GM23338 (cell line): ENCODE results near the gene SIGLEC12. TPM values are rescaled to one million over a fixed set of nuclear protein-coding genes. Genes with fewer than 3 reads are reported as not detected.

Source experiments
- ATAC-seq: fragments of 200-7000 bp; cut with Tn5 transposase; 3 replicates; pipeline ENCODE4 v1.9.1; 2020
- DNase-seq: peaks from one replicate; pipeline ENCODE4 v3.0.0-alpha.2; 2015; ENCODE audit warnings: low spot score
- H2AFZ ChIP-seq: fragments of 200-600 bp; sonication (generic); 2 replicates; pipeline ENCODE4 v1.8.0; 2016; ENCODE audit warnings: antibody characterized with exemption, mild to moderate bottlenecking, moderate library complexity
- H3F3A ChIP-seq: fragments of 200-600 bp; sonication (generic); replicated peaks from 2 replicates; pipeline ENCODE4 v1.8.0; 2017; ENCODE audit warnings: antibody characterized with exemption, mixed run types, low read depth
- H3K27ac ChIP-seq: fragments of 200-600 bp; sonication (generic); 2 replicates; pipeline ENCODE4 v1.6.1; 2016; ENCODE audit warnings: low read depth
- H3K27me3 ChIP-seq: fragments of 200-600 bp; sonication (generic); 2 replicates; pipeline ENCODE4 v1.8.0; 2016; ENCODE audit warnings: mild to moderate bottlenecking, mixed run types, moderate library complexity; ENCODE audit not compliant: insufficient read depth
- H3K36me3 ChIP-seq: fragments of 200-600 bp; sonication (generic); 2 replicates; pipeline ENCODE4 v1.8.0; 2016; ENCODE audit warnings: mild to moderate bottlenecking; ENCODE audit not compliant: insufficient read depth
- H3K4me1 ChIP-seq: fragments of 200-600 bp; sonication (generic); 2 replicates; pipeline ENCODE4 v1.8.0; 2016; ENCODE audit warnings: mild to moderate bottlenecking, moderate library complexity; ENCODE audit not compliant: insufficient read depth
- H3K4me2 ChIP-seq: fragments of 200-600 bp; sonication (generic); 2 replicates; pipeline ENCODE4 v1.7.1; 2017; ENCODE audit warnings: mixed run types
- H3K4me3 ChIP-seq: fragments of 200-600 bp; sonication (generic); 2 replicates; pipeline ENCODE4 v1.6.1; 2016; ENCODE audit warnings: mixed run types
- H3K79me2 ChIP-seq: fragments of 200-600 bp; sonication (generic); replicated peaks from 2 replicates; pipeline ENCODE4 v1.8.0; 2017; ENCODE audit warnings: mild to moderate bottlenecking; ENCODE audit not compliant: insufficient read depth
- H3K9me2 ChIP-seq: fragments of 200-600 bp; sonication (generic); 2 replicates; pipeline ENCODE4 v1.8.0; 2017; ENCODE audit not compliant: insufficient read depth
- H4K20me1 ChIP-seq: fragments of 200-600 bp; sonication (generic); replicated peaks from 2 replicates; pipeline ENCODE4 v1.8.0; 2017; ENCODE audit warnings: mild to moderate bottlenecking; ENCODE audit not compliant: insufficient read depth
- H3K27ac Mint-ChIP-seq: 2 replicates; pipeline ENCODE4 v1.8.0; 2020; ENCODE audit warnings: inconsistent platforms, mild to moderate bottlenecking, moderate library complexity, mixed read lengths
- H3K27me3 Mint-ChIP-seq: 3 replicates; pipeline ENCODE4 v1.8.0; 2022; ENCODE audit warnings: low read depth, mild to moderate bottlenecking, moderate library complexity, mixed read lengths, inconsistent platforms; ENCODE audit not compliant: insufficient read depth, poor library complexity
- H3K36me3 Mint-ChIP-seq: 3 replicates; pipeline ENCODE4 v1.8.0; 2021; ENCODE audit warnings: low read depth, mild to moderate bottlenecking, inconsistent platforms, moderate library complexity, mixed read lengths
- H3K4me1 Mint-ChIP-seq: 3 replicates; pipeline ENCODE4 v1.8.0; 2020; ENCODE audit warnings: mild to moderate bottlenecking, inconsistent platforms, mixed read lengths
- H3K4me3 Mint-ChIP-seq: 3 replicates; pipeline ENCODE4 v1.8.0; 2021; ENCODE audit warnings: moderate library complexity, mild to moderate bottlenecking, inconsistent platforms, mixed read lengths
- H3K9me3 Mint-ChIP-seq: 3 replicates; pipeline ENCODE4 v1.8.0; 2020; ENCODE audit warnings: moderate library complexity, mild to moderate bottlenecking, inconsistent platforms, mixed read lengths
- CREB1 ChIP-seq: fragments of 250-450 bp; sonication (Bioruptor Pico); IDR thresholded peaks from 2 replicates; pipeline ENCODE4 v1.5.0; 2020; ENCODE audit warnings: low read depth, mild to moderate bottlenecking, moderate library complexity
- JUNB ChIP-seq: IDR thresholded peaks from one replicate; pipeline ENCODE4 v1.6.1; 2016; ENCODE audit warnings: antibody characterized with exemption; ENCODE audit not compliant: unreplicated experiment
- NANOG ChIP-seq: IDR thresholded peaks from 2 replicates; pipeline ENCODE4 v1.6.1; 2016; ENCODE audit warnings: antibody characterized with exemption, borderline replicate concordance
- REST ChIP-seq: IDR thresholded peaks from one replicate; pipeline ENCODE4 v1.6.1; 2018; ENCODE audit warnings: antibody characterized with exemption; ENCODE audit not compliant: unreplicated experiment
- ZNF331 ChIP-seq: fragments of 250-450 bp; sonication (Bioruptor Pico); IDR thresholded peaks from 2 replicates; pipeline ENCODE4 v1.5.0; 2020; ENCODE audit warnings: low read depth, mild to moderate bottlenecking, moderate library complexity
- ZNF462 ChIP-seq: fragments of 250-450 bp; sonication (Bioruptor Pico); IDR thresholded peaks from 2 replicates; pipeline ENCODE4 v1.5.0; 2020; ENCODE audit warnings: mild to moderate bottlenecking, moderate library complexity
- polyA plus RNA-seq: library from polyadenylated mRNA; unstranded; fragments of >200 nt; fragmentation: Nextera tagmentation; extraction: Ambion mirVana; gene quantifications from 2 replicates; pipeline ENCODE4 v1.2.1, GENCODE V29; 2016
- total RNA-seq: library from RNA; depleted of rRNA; stranded (reverse); fragments of >200 nt; shearing (Covaris generic); gene quantifications from 2 replicates; pipeline ENCODE4 v1.2.3, GENCODE V29; 2014

Gene SIGLEC12
- total and polyA plus RNA-seq, 2 experiments from 2014 or later: not detected

DNA sequence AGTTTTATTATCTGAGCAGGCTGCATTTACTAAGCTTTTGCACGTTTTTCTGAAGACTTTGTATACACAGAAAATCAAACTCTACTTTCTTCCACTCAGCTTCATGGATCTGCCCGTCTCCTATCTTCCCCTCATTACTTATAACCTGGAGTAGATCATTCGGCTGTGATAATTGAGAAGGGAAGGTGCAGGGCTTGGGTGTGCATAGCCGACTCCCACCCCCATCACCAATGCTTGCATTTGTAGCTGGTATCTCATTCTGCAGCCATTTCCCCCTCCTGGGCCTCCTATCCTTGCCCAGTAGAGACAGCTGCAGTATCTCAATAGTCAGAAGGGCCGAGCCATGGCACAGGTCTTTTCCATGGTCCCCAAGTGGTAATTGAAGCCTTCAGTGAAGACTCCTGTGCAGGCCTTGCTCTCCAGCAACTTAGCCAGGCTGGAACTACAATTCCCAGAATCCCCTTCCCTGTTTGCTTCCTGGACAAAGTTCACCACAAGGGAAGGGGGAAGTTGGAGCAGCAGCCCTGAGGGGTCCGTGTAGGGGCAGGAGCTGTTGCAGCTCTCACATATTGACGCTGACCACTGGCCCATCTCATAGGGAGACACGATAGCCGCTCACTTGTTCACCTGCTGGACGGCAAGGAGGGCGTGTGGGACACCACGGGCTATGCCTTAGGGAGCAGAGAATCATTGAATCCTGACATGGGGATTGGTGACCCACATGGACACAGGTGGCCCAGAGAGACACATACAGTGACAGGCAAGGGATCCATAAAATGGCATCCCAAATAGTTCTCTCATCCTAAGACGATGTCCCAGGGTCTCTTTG is 41.2 kb downstream of the SIGLEC12 start (continued):
- TF ChIP-seq ZNF462 (CRISPR knock-in tag) (no peak), REST (no peak)

DNA sequence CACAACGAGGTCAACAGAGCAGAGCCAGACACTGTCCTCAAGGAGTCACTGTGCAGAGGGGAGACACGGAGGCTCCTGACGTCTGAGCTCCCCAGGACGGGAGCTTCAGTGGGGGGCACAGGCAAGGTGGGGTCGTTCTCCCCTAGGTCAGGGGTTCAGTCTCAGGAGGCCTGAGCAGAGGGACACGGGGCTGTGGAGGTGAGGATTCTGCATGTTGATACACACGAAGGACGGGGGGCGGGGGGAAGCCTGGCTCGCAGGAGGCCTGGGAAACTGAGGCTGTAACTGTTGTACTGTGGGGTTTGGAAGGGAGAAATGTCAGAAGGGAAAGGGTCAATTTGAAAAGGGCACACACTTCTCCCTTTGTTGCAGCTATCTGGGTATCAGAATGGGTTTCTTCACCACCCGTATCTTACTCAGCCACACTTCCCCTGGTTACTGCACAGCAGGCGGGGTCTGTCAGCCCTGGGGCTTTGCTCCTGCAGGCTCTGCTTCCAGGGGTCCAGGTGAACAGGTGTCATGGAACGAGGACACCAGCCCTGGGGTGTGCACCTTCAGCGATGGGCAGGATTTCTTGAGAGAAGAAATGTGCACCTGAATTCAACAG is 42.6 kb downstream of the SIGLEC12 start:
- H3K4me1 Mint-ChIP-seq: no peaks in the 10 kb centered on the region; the same call in 2 of the 3 replicates
- Histone ChIP-seq H3K4me2 (no peak overlapping the region), H2AFZ (no peak overlapping the region), H4K20me1 (no peaks in the 10 kb centered on the region), H3K4me1 (no peaks in the 10 kb centered on the region), H3K4me3 (no peak overlapping the region), H3K36me3 (no peaks in the 10 kb centered on the region), H3K27me3 (no peaks in the 10 kb centered on the region), H3K27ac (no peak overlapping the region), H3K79me2 (no peaks in the 10 kb centered on the region), H3F3A (no peaks in the 10 kb centered on the region), H3K9me2 (peaks cover 3% of the 10 kb centered on the region; the same call in 1 of the 2 replicates)
- ATAC-seq (no peak), DNase-seq (no peak)
- no peak overlapping the region for H3K27ac Mint-ChIP-seq
- H3K9me3 Mint-ChIP-seq: peaks cover 35% of the 10 kb centered on the region
- no peak overlapping the region for H3K4me3 Mint-ChIP-seq
- peaks cover 3% of the 10 kb centered on the region; the same call in 1 of the 3 replicates for H3K36me3 Mint-ChIP-seq
- H3K27me3 Mint-ChIP-seq: peaks cover 14% of the 10 kb centered on the region
- no peak for TF ChIP-seq ZNF331 (CRISPR knock-in tag)
- TF ChIP-seq CREB1 (CRISPR knock-in tag): no peak
- no peak for TF ChIP-seq JUNB
- no peak for TF ChIP-seq NANOG
